HG03354 (cell line): ENCODE results near the gene ADAM15.

ENCODE experiments used
- ATAC-seq: cut with Tn5 transposase; IDR thresholded peaks from one replicate; pipeline ENCODE4 v1.9.1; 2021; ENCODE audit warnings: mild to moderate bottlenecking; ENCODE audit not compliant: unreplicated experiment, poor library complexity, severe bottlenecking

ADAM15 gene

GRCh38 chr1:155011437-155012025 is 39.6 kb upstream of the ADAM15 start:
- ATAC-seq, result no peak

DNA sequence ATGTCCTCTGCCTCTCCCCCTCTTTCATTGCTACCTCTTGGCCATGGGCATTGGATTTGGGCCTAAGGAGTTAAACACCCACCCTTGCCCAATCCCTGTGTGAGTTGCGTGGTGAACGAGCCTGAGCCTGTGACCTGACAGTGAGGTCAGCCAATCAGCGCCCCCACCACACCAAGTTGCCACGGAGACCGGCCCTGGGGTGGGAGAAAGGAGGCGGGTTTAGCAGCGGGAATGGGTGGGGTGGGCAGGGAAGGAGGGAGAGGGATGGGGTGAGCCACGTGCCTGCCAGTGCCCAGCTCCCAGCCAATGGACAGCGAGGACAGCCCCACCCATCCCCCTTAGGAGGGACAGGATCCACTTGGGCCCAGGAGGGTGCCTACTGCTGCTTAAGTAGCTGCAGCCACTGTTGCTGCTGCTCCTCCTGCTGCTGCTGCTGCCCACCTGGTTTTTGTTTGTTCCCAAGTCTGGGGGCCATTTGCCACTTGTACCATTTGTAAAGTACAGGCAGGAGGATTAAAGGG is 39.0 kb upstream of the ADAM15 start:
- ATAC-seq, result no peak

GRCh38 chr1:155012776-155013602 is 38.1 kb upstream of the ADAM15 start:
- ATAC-seq, result no peak

- ATAC-seq, result no peak
These were observed 37.5 kb upstream of the ADAM15 start for GRCh38 chr1:155013632-155014031.

- ATAC-seq, result no peak
These were observed 36.2 kb upstream of the ADAM15 start for GRCh38 chr1:155014709-155015508.

GRCh38 chr1:155015527-155016230 is 35.4 kb upstream of the ADAM15 start:
- ATAC-seq, result no peak

DNA sequence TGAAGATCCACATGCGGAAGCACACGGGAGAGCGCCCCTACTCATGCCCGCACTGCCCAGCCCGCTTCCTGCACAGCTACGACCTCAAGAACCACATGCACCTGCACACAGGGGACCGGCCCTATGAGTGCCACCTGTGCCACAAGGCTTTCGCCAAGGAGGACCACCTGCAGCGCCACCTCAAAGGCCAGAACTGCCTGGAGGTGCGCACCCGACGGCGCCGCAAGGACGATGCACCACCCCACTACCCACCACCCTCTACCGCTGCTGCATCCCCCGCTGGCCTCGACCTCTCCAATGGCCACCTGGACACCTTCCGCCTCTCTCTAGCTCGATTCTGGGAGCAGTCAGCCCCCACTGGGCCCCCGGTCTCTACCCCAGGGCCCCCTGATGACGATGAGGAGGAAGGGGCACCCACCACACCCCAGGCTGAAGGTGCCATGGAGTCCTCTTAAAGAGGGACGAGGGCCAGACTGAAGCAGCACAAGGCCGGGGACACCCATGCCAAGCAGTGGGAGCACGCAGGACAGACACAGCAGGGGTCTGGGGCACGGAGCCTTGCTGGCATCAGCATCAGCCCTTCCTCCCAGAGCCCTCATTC is 34.8 kb upstream of the ADAM15 start:
- ATAC-seq, result no peak

DNA sequence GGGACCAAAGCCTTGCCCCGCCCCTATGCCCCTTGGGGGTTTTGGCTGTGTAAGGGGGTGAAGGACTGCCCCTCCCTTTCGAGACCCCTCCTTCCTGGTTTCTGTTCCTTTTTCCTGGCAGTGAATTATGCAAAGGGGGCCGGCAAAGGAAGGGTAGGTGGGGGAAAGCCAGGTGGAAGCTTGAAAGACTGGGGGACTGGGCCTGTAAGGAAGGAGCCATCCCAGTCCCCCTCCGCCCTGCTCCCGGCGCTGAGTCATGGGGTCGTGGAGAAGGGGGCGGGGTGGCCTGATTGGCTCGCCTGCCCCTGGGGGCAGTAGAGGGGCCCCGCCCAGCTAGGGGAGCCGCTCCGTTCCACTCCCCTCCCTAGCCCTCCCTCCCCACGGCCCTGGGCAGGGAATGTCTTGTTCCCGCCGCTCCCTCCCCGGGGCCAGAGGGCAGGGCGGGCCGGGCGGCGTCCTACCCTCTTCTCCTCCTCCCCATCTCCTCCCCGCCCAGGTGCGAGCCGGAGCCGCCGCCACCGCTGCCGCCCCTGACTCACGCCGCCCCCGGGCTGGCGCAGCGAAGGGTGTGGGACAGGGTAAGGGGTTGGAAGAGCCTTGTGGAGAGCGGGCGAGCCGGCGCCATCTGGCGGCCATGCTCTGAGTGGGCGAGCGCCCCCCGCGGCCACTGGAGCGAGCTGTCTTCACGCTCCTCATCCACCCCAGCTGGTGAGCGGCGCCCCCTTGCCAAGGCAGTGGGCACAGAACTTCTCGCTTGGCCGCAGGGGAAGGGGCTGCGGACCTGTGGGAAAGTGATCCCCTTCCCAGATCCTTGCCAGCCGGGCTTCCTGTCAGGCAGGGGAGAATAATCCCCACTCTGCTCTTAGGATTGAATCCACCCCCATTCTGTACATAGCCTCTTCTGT is 33.8 kb upstream of the ADAM15 start:
- peak; percentile 81 for ATAC-seq

- peak; percentile 11 for ATAC-seq
These were observed 33.2 kb upstream of the ADAM15 start for GRCh38 chr1:155017946-155018316.

GRCh38 chr1:155018617-155019348 is 32.3 kb upstream of the ADAM15 start:
- no peak for ATAC-seq

DNA sequence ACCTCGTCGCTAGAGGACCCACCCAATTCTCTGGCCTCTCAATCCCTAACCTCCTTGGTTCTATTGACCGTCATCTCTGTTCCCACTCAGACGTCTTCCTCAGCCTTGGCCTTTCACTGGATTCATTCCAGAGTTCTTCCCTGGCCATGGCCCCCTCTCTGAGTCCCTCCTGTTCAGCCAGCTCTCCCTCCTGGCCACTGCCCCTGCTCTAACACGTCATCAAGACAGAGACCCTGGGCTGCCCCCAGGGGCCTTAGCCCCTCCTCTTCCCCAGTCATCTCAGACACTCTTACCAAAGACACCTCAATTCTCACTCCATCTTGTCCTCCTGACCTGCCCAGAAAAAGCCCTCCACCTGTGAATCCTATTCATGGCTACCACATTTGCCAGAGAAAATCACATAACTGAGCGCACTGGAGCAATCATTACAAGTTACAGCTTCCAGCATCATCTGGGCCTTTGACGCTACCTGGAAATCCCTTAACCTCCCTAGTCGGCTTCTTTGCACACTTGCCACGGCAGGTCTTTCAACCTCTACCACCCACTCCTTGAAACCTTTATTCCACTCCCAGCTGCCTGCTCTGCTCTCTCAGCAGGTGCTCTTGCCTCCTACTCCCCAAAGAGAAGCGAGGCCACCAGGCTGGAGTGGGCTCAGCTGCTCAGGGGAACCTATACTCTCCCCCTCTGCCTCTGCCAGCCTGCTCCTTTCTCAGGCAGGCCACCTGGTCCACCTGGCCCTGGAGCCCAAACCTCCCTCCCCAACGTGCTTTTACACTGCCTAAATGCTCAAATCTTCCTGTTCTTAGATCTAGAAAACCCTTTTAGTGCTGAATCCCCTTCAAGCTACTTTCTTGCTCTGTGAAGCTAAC is 31.5 kb upstream of the ADAM15 start:
- ATAC-seq, result no peak

DNA sequence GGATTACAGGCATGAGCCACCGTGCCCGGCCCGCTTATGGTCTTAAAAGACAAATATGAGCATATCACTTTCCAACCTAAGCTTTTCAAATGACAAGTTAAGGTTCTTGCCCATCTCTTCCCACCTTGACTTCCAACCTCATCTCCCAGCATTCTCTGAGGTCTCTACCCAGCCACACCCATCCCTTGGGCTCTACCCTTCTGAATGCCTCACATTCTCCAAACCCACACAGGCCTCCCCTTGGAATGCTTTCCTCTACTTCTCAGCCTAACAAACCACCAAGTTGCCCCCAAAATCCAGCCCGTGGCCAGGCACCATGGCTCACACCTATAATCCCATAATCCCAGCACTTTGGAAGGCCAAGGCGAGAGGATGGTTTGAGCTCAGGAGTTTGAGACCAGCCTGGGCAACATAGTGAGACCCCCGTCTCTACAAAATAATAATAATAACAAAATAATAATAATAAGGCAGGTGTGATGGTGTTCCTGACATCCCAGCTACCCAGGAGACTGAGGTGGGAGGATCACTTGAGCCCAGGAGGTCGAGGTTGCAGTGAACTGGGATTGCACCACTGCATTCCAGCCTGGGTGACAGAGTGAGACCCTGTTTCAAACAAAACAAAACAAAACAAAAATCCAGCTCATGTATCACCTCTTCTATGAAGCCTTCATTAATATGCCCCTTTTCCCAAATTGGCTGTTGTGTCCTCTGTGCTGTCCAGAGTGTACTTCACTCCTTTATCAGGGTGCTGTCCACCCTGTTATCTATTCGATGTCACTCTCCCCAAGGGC is 28.8 kb upstream of the ADAM15 start:
- no peak for ATAC-seq

GRCh38 chr1:155022927-155023236 is 28.2 kb upstream of the ADAM15 start:
- no peak for ATAC-seq

DNA sequence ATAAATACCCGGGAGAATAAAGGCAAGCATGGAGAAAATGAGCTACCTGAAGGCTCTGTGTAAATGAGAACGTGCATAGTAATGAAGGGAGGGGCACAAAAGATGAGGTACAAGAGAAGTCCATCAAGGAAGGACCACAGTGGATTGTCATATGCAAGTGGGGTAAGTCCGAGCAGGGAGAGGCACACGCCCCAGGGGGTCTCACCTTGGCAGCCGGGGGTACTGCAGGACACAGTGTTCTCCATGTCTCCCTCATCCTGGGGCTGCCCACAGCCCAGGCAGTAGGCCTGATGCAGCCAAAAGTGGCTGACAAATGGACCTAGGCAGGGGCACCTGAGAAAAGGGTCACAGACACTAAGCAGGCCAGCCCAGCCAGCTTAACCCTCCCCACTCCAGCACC is 27.5 kb upstream of the ADAM15 start:
- ATAC-seq, result no peak

DNA sequence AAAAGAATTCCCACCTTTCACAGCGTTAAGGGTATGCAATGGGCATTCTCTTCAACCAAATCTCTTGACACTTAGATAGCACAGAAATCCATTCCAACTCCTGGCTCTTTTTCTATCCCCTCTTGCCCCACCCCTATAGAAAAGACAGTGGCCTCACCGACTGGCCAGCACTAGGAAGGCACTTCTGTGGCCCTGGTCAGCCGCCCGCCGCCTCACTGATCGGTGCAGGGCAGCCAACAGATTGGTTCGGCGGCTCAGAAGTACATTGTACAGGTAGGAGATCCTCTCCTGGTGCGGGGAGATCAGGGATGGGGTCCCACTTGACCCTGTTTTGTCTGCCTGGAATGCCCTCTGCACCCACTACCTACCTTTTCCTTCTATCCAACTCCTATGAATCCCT is 26.8 kb upstream of the ADAM15 start:
- no peak for ATAC-seq

- ATAC-seq, result no peak
These were observed 25.0 kb upstream of the ADAM15 start for GRCh38 chr1:155026154-155026553.
